Endometrial microvascular endothelial cells (primary cell): ENCODE results near the gene PARVA. TPM values are rescaled to one million over a fixed set of nuclear protein-coding genes. Genes with fewer than 3 reads are reported as not detected.

Experiments used
- in situ Hi-C: cut with HindIII; loops from 2 replicates; pipeline ENCODE4 v1.10.0; 2017; ENCODE audit warnings: low sequenced_read_pairs, low pct_unique_long_range_greater_than_20kb; ENCODE audit errors: inconsistent ontology term
- total RNA-seq: library from RNA; depleted of rRNA; stranded (reverse); fragments of >200 nt; gene quantifications from one replicate; pipeline ENCODE4 v1.2.3, GENCODE V29; 2015; ENCODE audit errors: inconsistent ontology term

The PARVA gene
- total RNA-seq, 1 donor from 2014 or later = 43.5 TPM

DNA sequence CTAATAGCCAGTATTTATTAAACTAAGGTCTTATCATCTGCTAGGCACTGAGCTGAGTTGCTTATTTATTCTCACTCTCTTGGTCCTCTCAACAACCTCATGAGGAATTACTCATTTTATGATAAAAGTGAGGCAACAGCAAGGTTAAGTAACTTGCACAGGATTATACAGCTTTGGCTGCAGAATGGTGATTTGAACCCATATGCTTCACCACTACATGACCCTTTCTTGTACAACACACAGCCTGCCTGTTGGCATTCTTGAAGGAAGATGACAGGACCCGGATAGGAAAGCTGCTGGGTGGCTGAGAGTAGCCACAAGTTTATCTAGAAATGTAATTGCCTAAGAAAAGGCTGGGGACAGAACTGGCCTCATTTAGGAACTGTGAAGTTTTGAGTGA, 5.3 kb upstream of the PARVA start:
- in situ Hi-C loops = no loop called here

DNA sequence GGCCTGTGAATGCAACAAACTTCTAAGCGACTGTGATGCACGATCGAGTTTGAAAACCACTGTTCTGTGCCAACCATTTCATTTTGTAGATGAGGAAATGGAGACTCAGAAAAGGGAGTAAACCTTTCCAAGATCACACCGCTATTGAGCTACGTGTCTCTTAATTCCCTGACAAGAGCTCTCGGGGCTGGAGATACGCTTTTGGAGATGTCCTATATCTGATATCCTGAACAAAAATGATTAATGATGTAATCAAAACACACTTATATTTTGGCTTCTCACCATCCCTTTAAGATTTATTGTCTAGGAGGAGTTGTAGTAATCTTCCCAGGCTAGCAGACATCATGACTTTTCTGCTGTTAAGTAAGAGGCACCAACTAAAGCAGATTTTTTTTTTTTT, 1.7 kb upstream of the PARVA start:
- in situ Hi-C loops = no loop called here

DNA sequence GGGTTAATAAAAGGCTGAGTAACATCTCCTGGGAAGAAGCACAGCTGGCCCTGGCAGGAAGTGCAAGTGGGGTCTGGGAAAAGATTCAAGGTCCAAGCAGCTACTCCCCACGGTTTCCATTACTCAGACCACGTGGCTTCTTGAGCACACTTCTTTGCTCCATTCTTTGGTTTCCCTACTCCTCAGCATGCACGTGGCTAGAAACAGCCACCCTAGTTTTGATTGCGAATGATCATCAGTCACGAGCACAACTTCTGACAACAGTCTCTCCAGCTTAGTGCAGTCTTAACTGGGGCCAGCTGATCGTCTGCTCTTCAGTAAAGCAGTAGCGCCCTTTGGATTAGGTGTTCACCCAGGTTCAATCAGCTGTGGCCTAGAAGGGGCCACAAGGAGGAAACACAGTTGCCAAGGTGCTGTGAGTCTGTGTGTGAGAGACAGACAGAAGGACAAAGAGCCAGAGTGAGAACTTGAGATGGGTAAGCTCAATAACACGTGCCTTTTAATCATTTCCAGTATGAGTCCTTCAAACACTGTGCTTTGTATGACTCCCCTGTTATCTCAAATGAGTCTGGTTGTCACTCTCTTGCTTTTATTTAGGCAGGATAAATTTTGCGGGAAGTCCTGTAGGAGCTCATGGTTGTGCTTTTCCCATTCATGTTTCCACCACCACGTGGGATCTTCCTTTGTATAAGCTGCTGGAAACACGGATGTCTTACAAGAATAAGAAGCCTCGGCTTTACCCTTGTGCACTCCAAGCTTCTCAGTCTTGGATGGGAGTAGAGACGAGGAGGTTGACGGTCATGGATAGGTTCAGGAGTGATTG, 901 bp upstream of the PARVA start:
- in situ Hi-C loops = no loop called here

DNA sequence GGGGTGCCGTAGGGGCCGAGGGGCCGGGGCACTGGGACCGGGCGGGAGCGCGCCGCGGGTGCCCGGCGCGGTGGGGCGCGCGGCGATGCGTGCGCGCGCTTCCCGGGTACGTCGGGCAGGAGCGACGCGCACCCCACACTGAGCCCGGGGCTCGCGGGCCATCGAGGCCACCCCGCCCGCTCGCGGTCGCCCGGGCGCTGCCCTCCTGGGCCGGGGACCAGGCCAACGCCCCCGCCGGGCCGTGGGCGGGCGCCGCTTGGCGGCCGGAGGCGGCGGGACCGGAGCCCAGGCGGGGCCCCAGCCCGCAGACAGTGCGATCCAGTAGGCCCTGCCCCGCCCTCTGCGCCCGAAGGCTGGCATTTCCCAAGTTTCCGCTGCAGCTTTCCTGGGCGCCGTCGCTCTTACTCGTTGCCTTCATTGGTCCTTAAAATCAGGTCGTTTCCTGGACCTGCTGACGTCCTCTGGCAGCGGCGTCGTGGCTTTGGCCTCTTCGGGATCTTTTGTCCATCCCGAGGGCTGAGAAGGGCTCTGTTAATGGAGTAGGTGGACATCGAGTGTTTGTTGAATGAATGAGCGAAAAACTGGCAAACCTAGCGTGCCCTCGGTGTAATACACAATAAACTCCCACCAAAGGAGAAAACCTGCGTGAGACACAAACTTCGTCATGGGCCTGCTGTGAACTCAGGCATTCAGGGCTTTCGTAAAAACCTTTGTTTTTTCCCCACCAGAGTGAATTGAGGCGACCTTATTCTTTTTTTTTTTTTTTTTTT, 638 bp downstream of the PARVA start:
- in situ Hi-C loops = no loop called here

DNA sequence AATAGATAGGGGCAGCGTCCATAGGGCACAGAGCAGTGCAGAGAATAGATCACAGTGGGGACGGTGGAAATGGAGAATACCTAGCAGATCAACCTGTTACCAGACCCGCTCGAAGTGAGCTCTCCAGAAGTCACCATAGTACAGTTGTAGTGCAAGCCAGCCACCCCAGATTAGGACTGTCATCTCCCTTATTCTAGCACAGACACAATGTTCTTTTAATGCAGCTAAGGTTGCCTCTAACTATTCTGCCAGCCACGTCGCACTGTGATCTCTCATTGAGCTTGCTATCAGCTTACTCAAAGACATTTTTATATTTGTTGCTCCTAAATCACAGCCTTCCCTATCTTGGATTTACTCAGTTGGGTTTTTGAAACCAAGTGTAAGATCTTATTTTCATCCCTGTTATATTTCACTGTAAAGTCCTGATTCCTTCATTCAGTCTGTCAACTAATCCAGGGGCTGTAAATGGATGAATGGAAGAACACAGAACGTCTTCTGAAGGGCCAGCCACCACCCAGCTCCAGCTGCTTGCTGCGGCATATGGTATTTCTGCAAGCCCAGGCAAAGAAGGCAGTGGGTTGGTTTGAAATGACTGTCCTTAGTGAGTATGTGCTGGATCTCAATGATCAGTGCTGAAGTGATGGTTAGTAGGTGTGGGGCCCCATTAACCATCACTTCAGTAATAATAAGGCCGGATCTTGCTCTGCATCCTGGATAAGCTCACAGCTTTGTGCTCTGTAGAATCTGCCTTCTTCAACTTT, 3.4 kb downstream of the PARVA start:
- in situ Hi-C loops = no loop called here

GRCh38 chr11:12381875-12382274, 4.5 kb downstream of the PARVA start:
- in situ Hi-C loops = no loop called here

DNA sequence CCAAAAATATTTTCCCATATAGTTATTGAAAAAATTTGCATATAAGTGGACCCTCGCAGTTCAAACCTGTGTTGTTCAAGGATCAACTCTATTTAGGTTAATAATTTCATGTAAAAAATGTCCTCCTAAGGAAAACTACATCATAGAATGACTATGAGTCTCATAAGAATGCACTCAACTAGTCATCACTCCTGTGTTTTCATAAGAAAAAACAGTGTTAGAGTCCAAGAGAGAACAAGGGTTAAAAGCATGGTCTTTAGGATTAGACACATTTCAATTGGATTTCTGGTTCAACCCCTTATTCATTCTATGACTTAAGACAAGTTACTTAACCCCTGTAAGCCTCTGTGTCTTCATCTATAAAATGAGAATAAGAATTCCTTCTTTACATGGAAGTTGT, 5.1 kb downstream of the PARVA start:
- in situ Hi-C loops = no loop called here

GRCh38 chr11:12386309-12386708, 8.9 kb downstream of the PARVA start:
- in situ Hi-C loops = no loop called here

DNA sequence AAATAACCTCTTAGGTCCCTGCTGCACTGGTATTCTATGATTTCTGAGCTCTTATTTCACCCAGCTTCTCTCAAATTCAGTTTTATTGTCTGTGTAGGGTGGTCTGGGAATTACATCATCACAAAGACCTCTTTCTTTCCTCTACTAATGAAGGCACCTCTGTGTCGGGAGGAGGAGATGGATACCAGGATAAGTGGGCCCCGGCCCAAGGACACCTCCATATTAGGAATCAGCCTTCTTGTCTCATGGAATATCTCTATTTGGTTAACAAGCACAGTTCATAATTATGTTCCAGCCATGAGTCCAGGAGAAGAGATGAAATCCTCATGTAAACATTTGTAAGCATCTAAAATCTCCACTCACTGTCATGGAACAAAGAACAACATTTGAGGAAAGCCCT, 9.4 kb downstream of the PARVA start:
- in situ Hi-C loops = no loop called here

GRCh38 chr11:12388173-12388572, 10.8 kb downstream of the PARVA start:
- in situ Hi-C loops = no loop called here

- in situ Hi-C loops = no loop called here
Measured at GRCh38 chr11:12388939-12389670, 11.7 kb downstream of the PARVA start.

- in situ Hi-C loops = no loop called here
Measured at GRCh38 chr11:12389676-12390657, 12.6 kb downstream of the PARVA start.

- in situ Hi-C loops = no loop called here
Measured at GRCh38 chr11:12390687-12391110, 13.3 kb downstream of the PARVA start.

DNA sequence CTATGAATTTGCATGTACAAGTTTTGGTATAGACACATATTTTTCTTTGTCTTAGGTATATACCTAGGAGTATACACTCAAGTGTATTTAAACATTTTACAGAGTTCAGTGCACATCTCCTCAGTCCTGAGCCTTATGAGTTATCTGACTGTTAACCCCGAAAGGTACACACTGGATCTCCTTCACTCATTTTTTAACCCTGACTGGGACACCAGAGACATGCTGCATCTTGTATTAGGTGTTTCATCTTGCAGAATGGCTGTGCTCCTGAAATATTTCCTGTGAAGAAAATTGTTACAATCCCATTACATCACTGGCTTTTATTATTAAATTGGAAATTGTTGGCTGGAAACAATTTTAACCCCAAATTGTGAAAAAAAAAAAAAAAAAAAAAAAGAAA, 15.3 kb downstream of the PARVA start:
- in situ Hi-C loops = no loop called here

DNA sequence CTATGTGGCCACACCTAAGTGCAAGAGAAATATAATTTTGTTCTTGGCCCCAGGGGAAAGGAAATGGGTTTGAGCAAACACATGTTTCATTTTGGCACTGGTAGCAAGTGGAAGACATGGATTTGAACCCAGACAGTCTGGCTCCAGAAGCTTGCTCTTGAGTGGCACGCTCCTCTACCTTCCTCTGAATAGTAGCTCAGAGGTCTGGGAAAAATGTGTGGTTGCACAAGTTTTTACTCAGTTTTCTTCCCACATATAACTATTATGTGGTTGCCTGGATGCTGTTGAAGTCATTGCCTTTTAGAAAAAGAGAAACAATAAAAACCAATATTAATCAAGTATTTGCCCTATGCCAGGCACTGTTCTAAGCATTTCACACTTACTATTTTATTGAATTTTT, 16.3 kb downstream of the PARVA start:
- in situ Hi-C loops = no loop called here

GRCh38 chr11:12394601-12395000, 17.2 kb downstream of the PARVA start:
- in situ Hi-C loops = no loop called here

DNA sequence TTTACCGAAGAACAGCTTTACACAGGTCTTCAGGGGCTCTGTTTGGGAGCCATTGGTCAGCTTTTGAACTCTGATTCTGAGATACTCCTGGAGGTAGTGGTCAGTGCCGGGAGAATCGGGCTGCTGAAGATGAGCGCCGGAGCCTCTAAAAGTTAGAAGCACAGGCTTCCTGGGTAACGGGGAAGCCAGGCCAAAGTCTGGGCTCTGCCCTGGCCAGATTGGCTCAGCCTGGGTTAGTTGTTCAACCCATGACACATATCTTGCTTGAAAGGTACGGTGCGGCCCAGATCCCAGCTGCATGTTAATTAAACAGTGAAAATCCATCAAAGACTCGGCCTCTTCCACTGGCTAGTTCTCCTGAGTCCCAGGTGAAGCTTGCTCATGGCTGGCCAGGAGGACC, 18.0 kb downstream of the PARVA start:
- in situ Hi-C loops = no loop called here

DNA sequence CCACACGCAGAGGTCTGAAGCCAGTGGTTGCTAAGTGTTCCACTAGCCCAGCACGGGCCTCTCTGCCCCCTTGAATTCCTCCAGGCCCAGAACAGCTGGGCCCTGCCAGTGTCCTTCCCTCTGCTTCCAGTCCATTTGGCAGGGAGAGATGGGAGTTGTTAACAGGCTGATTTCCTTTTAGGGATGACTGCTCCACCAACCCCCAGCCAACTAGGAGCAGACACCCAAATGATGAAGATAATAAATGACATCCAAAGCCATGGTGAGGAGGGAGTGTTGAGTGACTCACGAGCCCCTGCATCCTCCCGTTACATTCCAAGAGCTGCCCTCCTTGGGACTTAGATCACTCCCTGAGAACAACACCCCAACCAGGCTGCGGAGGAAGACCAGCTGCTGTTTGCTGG, 20.6 kb downstream of the PARVA start:
- in situ Hi-C loops = no loop called here
